Naive thymus-derived CD4-positive, alpha-beta T cell (primary cell): Measurements from ENCODE around the gene DHRS1. TPM values are rescaled to one million over a fixed set of nuclear protein-coding genes. Genes with fewer than 3 reads are reported as not detected.

Experiments used
- ATAC-seq: fragments of 150-1000 bp; cut with Tn5 transposase; 2 replicates; pipeline ENCODE4 v1.10.0; 2021; ENCODE audit warnings: mild to moderate bottlenecking, moderate library complexity
- CTCF ChIA-PET: fragments of 350-600 bp; sonication (Branson Sonifier 250); formaldehyde crosslinking; loops from one replicate; lab custom pipeline; 2021; ENCODE audit warnings: antibody characterized with exemption; lab: Charles Lee
- POLR2A ChIA-PET: fragments of 350-600 bp; sonication (Branson Sonifier 250); formaldehyde crosslinking; loops from one replicate; lab custom pipeline; 2021; ENCODE audit warnings: antibody characterized with exemption, inconsistent platforms; lab: Charles Lee
- DNase-seq, 9 donors: peaks; one replicate each; pipeline versions ENCODE4 v3.0.0 to v3.0.0-alpha.2; 2020 to 2022; ENCODE audit warnings: mixed read lengths in 1 of 9
- H3K27ac ChIP-seq: one replicate; pipeline ENCODE4 v1.7.0; 2013; ENCODE audit warnings: mild to moderate bottlenecking, low read depth, low read length, moderate library complexity
- H3K27me3 ChIP-seq, 2 donors: one replicate each; pipeline ENCODE4 v1.7.0; 2013; ENCODE audit warnings: low read length in 2 of 2, mild to moderate bottlenecking in 2 of 2, moderate library complexity in 2 of 2; ENCODE audit not compliant: control insufficient read depth in 2 of 2, insufficient read depth in 2 of 2
- H3K36me3 ChIP-seq, 3 experiments: 1 replicate in 2 of 3; 2 replicates in 1 of 3; pipeline ENCODE4 v1.7.0; 2013; ENCODE audit warnings: low read length in 3 of 3, mild to moderate bottlenecking in 3 of 3, moderate library complexity in 1 of 3; ENCODE audit not compliant: insufficient read depth in 3 of 3, control insufficient read depth in 2 of 3
- H3K4me1 ChIP-seq, 2 donors: one replicate each; pipeline ENCODE4 v1.7.0; 2013; ENCODE audit warnings: low read length in 2 of 2, mild to moderate bottlenecking in 2 of 2, moderate library complexity in 1 of 2; ENCODE audit not compliant: control insufficient read depth in 2 of 2, insufficient read depth in 2 of 2
- H3K4me3 ChIP-seq: 2 replicates; pipeline ENCODE4 v1.7.0; 2013; ENCODE audit warnings: mild to moderate bottlenecking, low read length
- H3K9me3 ChIP-seq, 3 experiments: 1 replicate in 2 of 3; 2 replicates in 1 of 3; pipeline ENCODE4 v1.7.0; 2013; ENCODE audit warnings: low read length in 3 of 3; ENCODE audit not compliant: control insufficient read depth in 2 of 3
- H3K27ac Mint-ChIP-seq, 9 donors: one replicate each; pipeline ENCODE4 v1.8.0; 2020 to 2022; ENCODE audit warnings: mixed read lengths in 9 of 9, mild to moderate bottlenecking in 8 of 9, moderate library complexity in 5 of 9, inconsistent platforms in 2 of 9
- H3K27me3 Mint-ChIP-seq, 5 donors: one replicate each; pipeline ENCODE4 v1.8.0; 2021 to 2022; ENCODE audit warnings: mixed read lengths in 5 of 5, mild to moderate bottlenecking in 1 of 5
- H3K36me3 Mint-ChIP-seq, 5 donors: one replicate each; pipeline ENCODE4 v1.8.0; 2020 to 2022; ENCODE audit warnings: mixed read lengths in 5 of 5, mild to moderate bottlenecking in 3 of 5, inconsistent platforms in 1 of 5
- H3K4me1 Mint-ChIP-seq, 7 donors: one replicate each; pipeline ENCODE4 v1.8.0; 2020 to 2022; ENCODE audit warnings: mixed read lengths in 7 of 7, mild to moderate bottlenecking in 3 of 7, inconsistent platforms in 1 of 7
- H3K4me3 Mint-ChIP-seq, 10 donors: one replicate each; pipeline ENCODE4 v1.8.0; 2020 to 2022; ENCODE audit warnings: mild to moderate bottlenecking in 10 of 10, mixed read lengths in 10 of 10, moderate library complexity in 6 of 10, inconsistent platforms in 2 of 10
- H3K9me3 Mint-ChIP-seq, 11 donors: one replicate each; pipeline ENCODE4 v1.8.0; 2020 to 2022; ENCODE audit warnings: mixed read lengths in 11 of 11, mild to moderate bottlenecking in 4 of 11, inconsistent platforms in 1 of 11, moderate library complexity in 1 of 11
- intact Hi-C, 2 donors: fragments of 100-400 bp; cut with micrococcal nuclease; formaldehyde crosslinking; loops; one replicate each; pipeline ENCODE4 v1.15.1; 2023
- polyA plus RNA-seq, 2 donors: library from polyadenylated mRNA; unstranded; fragments of 300-500 nt; fragmentation: Illumina TruSeq; gene quantifications; one replicate each; pipeline ENCODE4 v1.2.3, GENCODE V29; 2021
- total RNA-seq, 6 experiments: library from RNA in 5 of 6; stranded (reverse) in 5 of 6; gene quantifications; 1 replicate in 5 of 6; 2 replicates in 1 of 6; pipeline ENCODE4 v1.2.3 and lab custom pipeline; 2021 to 2026

Gene DHRS1
- total and polyA plus RNA-seq, 7 experiments from 2014 or later: 21.3 to 38.4 (median 33.3) TPM

DNA sequence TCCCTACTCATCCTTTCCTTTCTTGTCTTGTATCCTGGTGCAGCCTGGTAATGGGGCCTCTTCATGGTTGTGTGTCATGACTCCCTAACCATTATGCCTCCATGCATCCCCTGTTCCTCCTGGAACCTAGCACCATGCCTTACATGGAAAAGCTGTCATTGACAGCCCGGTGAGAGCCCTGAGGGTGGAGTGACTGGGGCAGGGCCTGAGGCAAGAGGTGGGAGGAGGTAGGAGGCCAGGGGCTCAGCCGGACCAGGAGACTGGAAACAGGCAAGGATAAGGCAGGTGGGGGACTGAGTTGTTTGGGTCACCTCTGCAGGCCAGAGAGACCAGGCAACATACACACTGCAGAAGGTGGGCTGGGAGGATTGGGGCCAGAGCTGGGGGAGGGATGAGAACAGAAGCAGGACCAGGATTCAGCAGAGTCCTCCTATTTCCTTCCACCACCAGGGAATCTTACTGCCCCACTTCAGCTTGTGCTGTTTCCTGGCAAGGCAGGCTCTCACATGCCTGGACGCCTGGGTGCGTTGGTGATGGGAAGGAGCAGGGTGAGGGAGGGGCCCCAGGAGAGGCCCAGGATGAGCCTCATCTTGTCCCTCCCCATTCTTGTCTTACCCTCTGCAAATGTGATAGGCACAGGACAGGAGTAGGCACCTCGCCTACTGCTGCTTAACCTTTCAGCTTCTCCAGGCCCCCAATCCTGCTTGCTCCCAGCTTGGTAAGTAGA is 10.1 kb upstream of the DHRS1 start, which contains the start of gene LTB4R2:
TSS of gene LTB4R2 (plus strand) at position 603 of the 727 bp plus-strand sequence. CDS start 525 bp downstream, outside the sequence.
- Histone ChIP-seq H3K36me3 (peaks cover 14 to 32% (median 16%) of the 10 kb centered on the region in 3 experiments), H3K9me3 (no peaks in the 10 kb centered on the region), H3K4me3 (peak within 1 kb of the TSS; percentile 50), H3K27me3 (no peaks in the 10 kb centered on the region), H3K27ac (peak within 1 kb of the TSS; percentile 76), H3K4me1 (peaks cover 53 to 58% of the 10 kb centered on the region in 2 donors)
- intact Hi-C loops: loop anchor here (1.0 to 5.0 kb wide), 3 partner anchors 37 to 93 kb away; partner anchors contain the start of genes RABGGTA (in 2 of the 2) and MDP1 (in 1 of the 2)
- ChIA-PET POLR2A (interaction anchor here (0.7 to 8.8 kb wide), 17 partner anchors 10 to 1711 kb away, joined by 3 to 79 read pairs (median 7); partner anchors contain the start of genes ADCY4, CBLN3, CHMP4A and DHRS1), CTCF (interaction anchor here (1.0 to 5.8 kb wide), 8 partner anchors 11 to 121 kb away, joined by 3 to 47 read pairs (median 6); partner anchors contain the start of genes DHRS1, KHNYN, NOP9 and TINF2)
- Mint-ChIP-seq H3K9me3 (peaks cover 0 to 2% (median 0%) of the 10 kb centered on the region in 11 donors), H3K36me3 (peaks cover 6 to 40% (median 18%) of the 10 kb centered on the region in 5 donors), H3K4me1 (peaks cover 49 to 68% (median 63%) of the 10 kb centered on the region in 7 donors), H3K27ac (peak within 1 kb of the TSS; percentile 86 to 95 (median 89)), H3K4me3 (peak within 1 kb of the TSS; percentile 77 to 91 (median 84)), H3K27me3 (no peaks in the 10 kb centered on the region)
- no peak for DNase-seq
- ATAC-seq: no peak

DNA sequence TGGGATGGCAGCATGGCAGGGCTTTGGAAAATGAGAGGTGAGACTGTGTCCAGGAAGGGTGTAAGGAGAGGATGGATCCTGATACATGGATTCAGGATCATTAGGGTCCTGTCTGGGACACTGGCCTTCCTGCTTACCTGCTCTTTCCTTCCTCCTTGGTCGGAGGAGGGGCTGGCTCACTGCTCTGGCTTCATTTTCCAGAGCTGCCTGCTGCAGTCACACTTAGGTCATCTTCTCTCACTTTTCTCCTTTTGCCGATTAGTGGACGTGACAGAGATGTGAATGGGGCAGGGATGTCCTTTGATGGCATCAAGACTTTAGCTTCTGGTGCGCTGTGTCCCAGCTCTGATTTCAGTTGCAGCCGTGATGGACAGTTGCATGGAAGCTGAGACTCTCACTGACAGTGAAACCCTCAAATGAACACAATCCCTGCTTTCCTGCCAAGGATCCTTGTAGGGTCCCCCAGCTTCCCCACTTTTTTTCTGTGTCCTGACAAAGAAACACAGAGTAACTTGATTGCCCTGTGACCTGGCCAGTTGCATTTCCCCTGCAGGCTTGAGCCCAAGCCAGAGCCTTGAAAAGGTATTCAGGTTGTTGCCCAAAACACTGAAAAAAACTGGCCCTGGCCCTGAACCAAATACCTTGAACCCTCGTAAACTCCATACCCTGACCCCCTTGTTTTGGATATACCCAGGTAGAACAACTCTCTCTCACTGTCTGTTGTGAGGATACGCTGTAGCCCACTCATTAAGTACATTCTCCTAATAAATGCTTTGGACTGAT is 9.0 kb upstream of the DHRS1 start:
- CTCF ChIA-PET: interaction anchor here (0.7 to 5.8 kb wide), 21 partner anchors 10 to 229 kb away, joined by 3 to 47 read pairs (median 5); partner anchors contain the start of genes CHMP4A, DHRS1, NOP9 and SDR39U1
- Histone ChIP-seq H3K27me3 (no peaks in the 10 kb centered on the region), H3K36me3 (peaks cover 15 to 43% (median 26%) of the 10 kb centered on the region in 3 experiments), H3K9me3 (no peaks in the 10 kb centered on the region), H3K4me1 (peaks cover 41 to 46% of the 10 kb centered on the region in 2 donors), H3K4me3 (no peak overlapping the region), H3K27ac (no peak overlapping the region)
- no peak for ATAC-seq
- no peak for DNase-seq
- peaks cover 0 to 2% (median 0%) of the 10 kb centered on the region in 11 donors for H3K9me3 Mint-ChIP-seq
- H3K36me3 Mint-ChIP-seq: peaks cover 6 to 35% (median 19%) of the 10 kb centered on the region in 5 donors
- intact Hi-C loops: loop anchor here (1.0 kb wide), 6 partner anchors 9 to 147 kb away; partner anchors contain the start of genes CHMP4A (in 1 of the 2), DHRS1 (in 1 of the 2), IRF9 (in 1 of the 2) and NOP9 (in 1 of the 2)
- peak overlapping the region in 7 of 10 donors; percentile 3 to 73 (median 49) for H3K4me3 Mint-ChIP-seq
- H3K27me3 Mint-ChIP-seq: no peaks in the 10 kb centered on the region
- H3K4me1 Mint-ChIP-seq: peaks cover 37 to 56% (median 51%) of the 10 kb centered on the region in 7 donors
- POLR2A ChIA-PET: interaction anchor here (0.5 to 8.8 kb wide), 11 partner anchors 8 to 301 kb away, joined by 3 to 79 read pairs (median 5); partner anchors contain the start of genes CBLN3, DHRS1, KHNYN and MDP1
- H3K27ac Mint-ChIP-seq: peak overlapping the region; percentile 15 to 90 (median 79)

DNA sequence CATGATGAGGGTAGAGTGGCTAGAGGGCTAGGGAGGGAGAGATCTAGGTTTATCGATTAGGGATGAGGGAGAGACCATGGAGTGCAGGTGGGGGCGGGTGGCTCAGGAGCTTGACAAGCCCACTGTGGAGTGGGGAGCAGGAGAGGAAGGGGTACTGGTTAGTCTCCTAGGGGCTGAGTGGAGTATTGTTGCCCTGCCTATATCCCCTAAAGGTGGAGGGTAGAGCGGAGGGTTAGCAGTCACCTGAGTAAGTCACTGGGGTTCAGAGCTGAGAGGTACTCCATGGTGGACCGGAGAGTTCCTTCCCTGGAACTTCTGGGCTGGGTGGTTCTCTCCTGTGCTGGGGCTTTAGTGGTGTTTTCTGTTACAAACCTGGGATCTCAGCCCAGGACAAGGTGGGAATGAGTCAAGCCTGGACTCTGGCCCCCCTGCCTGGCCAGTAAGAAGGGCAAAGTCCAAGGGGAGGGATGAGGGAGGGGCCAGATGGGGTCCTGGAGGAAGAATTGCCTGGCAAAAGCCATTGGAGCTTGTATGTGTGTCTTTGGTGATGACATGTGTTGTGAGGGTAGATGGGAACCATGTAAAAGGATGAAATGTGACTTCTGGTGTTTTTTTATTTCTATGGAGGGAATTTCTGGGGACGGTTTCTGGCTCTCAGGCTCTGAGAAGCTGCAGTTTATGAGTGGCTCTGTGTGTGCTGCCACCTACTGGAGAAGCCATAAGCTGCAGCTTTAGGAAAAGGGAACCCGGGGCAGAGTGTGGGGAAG is 8.2 kb upstream of the DHRS1 start, which contains the start of gene CIDEB:
TSS of gene CIDEB (minus strand) at position 403 of the 767 bp plus-strand sequence. CDS start at position 284, 119 bp downstream.
- no peak within 1 kb of the TSS for H3K4me3 ChIP-seq
- POLR2A ChIA-PET: interaction anchor here (0.5 to 8.8 kb wide), 13 partner anchors 8 to 300 kb away, joined by 3 to 79 read pairs (median 4); partner anchors contain the start of genes CBLN3, DHRS1, KHNYN and MDP1
- no peak within 1 kb of the TSS for H3K27ac ChIP-seq
- Mint-ChIP-seq H3K4me3 (peak within 1 kb of the TSS in 8 of 10 donors; percentile 3 to 73 (median 44)), H3K4me1 (peaks cover 29 to 48% (median 43%) of the 10 kb centered on the region in 7 donors), H3K27ac (peak within 1 kb of the TSS; percentile 15 to 90 (median 79)), H3K27me3 (no peaks in the 10 kb centered on the region), H3K9me3 (peaks cover 0 to 2% (median 0%) of the 10 kb centered on the region in 11 donors), H3K36me3 (peaks cover 6 to 39% (median 19%) of the 10 kb centered on the region in 5 donors)
- H3K9me3 ChIP-seq: no peaks in the 10 kb centered on the region
- DNase-seq: peak in 8 of 9 donors; percentile 25 to 61 (median 54)
- H3K4me1 ChIP-seq: peaks cover 34 to 39% of the 10 kb centered on the region in 2 donors
- intact Hi-C loops: loop anchor here (1.0 kb wide), 6 partner anchors 8 to 146 kb away; partner anchors contain the start of genes CHMP4A (in 1 of the 2), DHRS1 (in 1 of the 2), IRF9 (in 1 of the 2) and NOP9 (in 1 of the 2)
- ATAC-seq: peak; percentile 53
- H3K27me3 ChIP-seq: no peaks in the 10 kb centered on the region
- H3K36me3 ChIP-seq: peaks cover 17 to 51% (median 30%) of the 10 kb centered on the region in 3 experiments
- CTCF ChIA-PET: interaction anchor here (0.6 to 5.8 kb wide), 28 partner anchors 9 to 1710 kb away, joined by 3 to 47 read pairs (median 5); partner anchors contain the start of genes ABHD4, CHMP4A, DHRS1 and NOP9

DNA sequence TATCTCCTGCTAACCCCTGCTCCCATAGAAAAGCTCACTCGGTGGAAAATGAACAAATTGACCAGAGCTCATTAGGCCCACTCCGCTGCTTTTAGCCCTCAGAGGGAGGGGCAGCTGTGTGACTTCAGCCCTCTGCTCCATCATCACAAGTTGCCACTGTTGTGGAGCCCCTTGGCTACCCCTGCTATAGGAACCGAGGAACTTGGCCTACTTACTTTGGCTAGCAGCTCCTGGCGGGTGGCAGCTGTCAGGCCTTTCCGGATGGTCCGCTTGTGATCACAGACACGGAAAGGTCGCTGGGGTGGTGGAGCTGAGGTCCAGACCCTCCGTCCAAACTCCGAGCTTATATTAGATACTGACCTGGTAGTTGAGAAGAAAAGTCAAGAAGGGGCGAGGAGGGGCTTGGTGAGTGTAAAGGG is 7.6 kb upstream of the DHRS1 start:
- Histone ChIP-seq H3K4me3 (no peak overlapping the region), H3K36me3 (peaks cover 21 to 57% (median 36%) of the 10 kb centered on the region in 3 experiments), H3K27ac (no peak overlapping the region), H3K4me1 (peaks cover 28 to 33% of the 10 kb centered on the region in 2 donors), H3K27me3 (no peaks in the 10 kb centered on the region), H3K9me3 (no peaks in the 10 kb centered on the region)
- ChIA-PET POLR2A (interaction anchor here (0.9 to 8.8 kb wide), 5 partner anchors 36 to 193 kb away, joined by 3 to 54 read pairs (median 3); partner anchors contain the start of genes CBLN3, DCAF11, KHNYN and NRL), CTCF (interaction anchor here (0.6 to 5.8 kb wide), 19 partner anchors 9 to 1709 kb away, joined by 3 to 47 read pairs (median 5); partner anchors contain the start of genes ABHD4, DHRS1, NOP9 and SDR39U1)
- Mint-ChIP-seq H3K9me3 (peaks cover 0 to 2% (median 0%) of the 10 kb centered on the region in 11 donors), H3K36me3 (peaks cover 6 to 45% (median 19%) of the 10 kb centered on the region in 5 donors), H3K27me3 (no peaks in the 10 kb centered on the region), H3K27ac (peak overlapping the region in 4 of 9 donors; percentile 2 to 56 (median 46)), H3K4me1 (peaks cover 23 to 44% (median 40%) of the 10 kb centered on the region in 7 donors), H3K4me3 (peak overlapping the region in 1 of 10 donors; percentile 25)
- ATAC-seq: no peak
- DNase-seq: no peak
- intact Hi-C loops: no loop called here

DNA sequence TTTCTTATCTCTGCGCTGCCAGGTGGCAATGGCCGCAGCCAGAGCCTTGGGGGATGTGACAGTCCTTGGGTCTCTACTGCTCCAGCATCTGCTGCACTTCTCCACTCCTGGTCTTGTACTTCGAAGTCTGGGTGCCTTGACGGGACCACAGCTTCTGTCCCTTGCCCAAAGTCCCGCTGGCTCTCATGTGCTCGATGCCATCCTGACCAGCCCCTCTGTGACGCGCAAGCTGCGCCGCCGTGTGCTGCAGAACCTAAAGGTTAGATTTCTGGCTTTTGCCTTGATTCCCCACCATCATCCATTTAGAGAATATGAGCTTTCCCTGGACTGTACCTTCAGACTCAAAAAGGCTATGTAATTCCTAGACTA is 4.4 kb upstream of the DHRS1 start:
- H3K27ac Mint-ChIP-seq: peak overlapping the region in 1 of 9 donors; percentile 8
- ATAC-seq (no peak), DNase-seq (no peak)
- Histone ChIP-seq H3K27me3 (no peaks in the 10 kb centered on the region), H3K27ac (no peak overlapping the region), H3K9me3 (no peaks in the 10 kb centered on the region), H3K36me3 (peaks cover 30 to 72% (median 41%) of the 10 kb centered on the region in 3 experiments), H3K4me1 (peaks cover 26% of the 10 kb centered on the region in 2 donors), H3K4me3 (no peak overlapping the region)
- peaks cover 6 to 53% (median 19%) of the 10 kb centered on the region in 5 donors for H3K36me3 Mint-ChIP-seq
- no peak overlapping the region for H3K4me3 Mint-ChIP-seq
- no peaks in the 10 kb centered on the region for H3K27me3 Mint-ChIP-seq
- ChIA-PET CTCF (interaction anchor here (1.0 to 1.1 kb wide), 2 partner anchors 10 to 351 kb away, joined by 3 to 5 read pairs; partner anchors contain the start of gene DHRS4), POLR2A (interaction anchor here (0.6 to 8.7 kb wide), 2 partner anchors 62 to 93 kb away, joined by 3 to 125 read pairs; partner anchors contain the start of gene TINF2)
- peaks cover 0 to 5% (median 0%) of the 10 kb centered on the region in 11 donors for H3K9me3 Mint-ChIP-seq
- intact Hi-C loops: no loop called here
- peaks cover 18 to 49% (median 44%) of the 10 kb centered on the region in 7 donors for H3K4me1 Mint-ChIP-seq
